ENCODE results near the gene PDCD1. TPM values are rescaled to one million over a fixed set of nuclear protein-coding genes. Genes with fewer than 3 reads are reported as not detected.

PDCD1 gene
- total and polyA plus RNA-seq, 7 donors = 0.14 to 3.2 (median 0.67) TPM; not detected in 3

GRCh38 chr2:241871538-241872312, 13.0 kb upstream of the PDCD1 start:
- peaks cover 4 to 51% (median 15%) of the 10 kb centered on the region in 3 donors for H3K27me3 ChIP-seq
- no peak for DNase-seq
- H3K27ac ChIP-seq = no peak overlapping the region
- H3K4me3 ChIP-seq = no peak overlapping the region
- WGBS, 2 donors = 73 to 90% methylated on average over 38 of the region's 38 CpGs
- H3K4me1 ChIP-seq = peaks cover 0 to 9% (median 0%) of the 10 kb centered on the region in 4 donors
- TF ChIP-seq CTCF (IDR thresholded peaks at IDR 0.05) = no peak
- no peak for TF ChIP-seq POLR2A (IDR thresholded peaks at IDR 0.05)
- no peak for TF ChIP-seq POLR2AphosphoS5 (IDR thresholded peaks at IDR 0.05)
- no peak for TF ChIP-seq EP300 (IDR thresholded peaks at IDR 0.05)
- H3K36me3 ChIP-seq = no peaks in the 10 kb centered on the region
- intact Hi-C loops (cut with DNase I) = no loop called here
- no peaks in the 10 kb centered on the region for H3K9me3 ChIP-seq

GRCh38 chr2:241870611-241871537, 12.2 kb upstream of the PDCD1 start:
- H3K27ac ChIP-seq = no peak overlapping the region
- 57 to 73% methylated on average over 28 of the region's 28 CpGs for WGBS, 2 donors

GRCh38 chr2:241870081-241870541, 11.4 kb upstream of the PDCD1 start:
- H3K27me3 ChIP-seq = peaks cover 7 to 68% (median 31%) of the 10 kb centered on the region in 3 donors
- H3K4me3 ChIP-seq = no peak overlapping the region
- no peaks in the 10 kb centered on the region for H3K9me3 ChIP-seq
- DNase-seq = no peak
- peaks cover 0 to 9% (median 0%) of the 10 kb centered on the region in 4 donors for H3K4me1 ChIP-seq
- 85 to 93% methylated on average over 28 of the region's 28 CpGs for WGBS, 2 donors
- H3K27ac ChIP-seq = no peak overlapping the region
- intact Hi-C loops (cut with DNase I) = no loop called here
- TF ChIP-seq POLR2AphosphoS5 (IDR thresholded peaks at IDR 0.05) = no peak
- TF ChIP-seq POLR2A (IDR thresholded peaks at IDR 0.05) = no peak
- no peak for TF ChIP-seq CTCF (IDR thresholded peaks at IDR 0.05)
- TF ChIP-seq EP300 (IDR thresholded peaks at IDR 0.05) = no peak
- H3K36me3 ChIP-seq = no peaks in the 10 kb centered on the region

More at GRCh38 chr2:241870611-241871537, 12.2 kb upstream of the PDCD1 start:
- Histone ChIP-seq H3K27me3 (peaks cover 7 to 60% (median 23%) of the 10 kb centered on the region in 3 donors), H3K4me1 (peaks cover 0 to 9% (median 0%) of the 10 kb centered on the region in 4 donors), H3K4me3 (no peak overlapping the region), H3K9me3 (no peaks in the 10 kb centered on the region), H3K36me3 (no peaks in the 10 kb centered on the region)
- no peak for DNase-seq
- TF ChIP-seq EP300 (IDR thresholded peaks at IDR 0.05) (no peak), POLR2A (IDR thresholded peaks at IDR 0.05) (no peak), POLR2AphosphoS5 (IDR thresholded peaks at IDR 0.05) (no peak), CTCF (IDR thresholded peaks at IDR 0.05) (no peak)
- intact Hi-C loops (cut with DNase I) = no loop called here

- Histone ChIP-seq H3K9me3 (no peaks in the 10 kb centered on the region), H3K4me1 (peaks cover 0 to 9% (median 0%) of the 10 kb centered on the region in 4 donors), H3K27ac (no peak within 1 kb of the TSS), H3K4me3 (no peak within 1 kb of the TSS), H3K36me3 (no peaks in the 10 kb centered on the region), H3K27me3 (peaks cover 10 to 75% (median 38%) of the 10 kb centered on the region in 3 donors)
- DNase-seq = no peak
- 64 to 73% methylated on average over 33 of the region's 33 CpGs for WGBS, 2 donors
- intact Hi-C loops (cut with DNase I) = no loop called here
- TF ChIP-seq POLR2AphosphoS5 (IDR thresholded peaks at IDR 0.05) (no peak), CTCF (IDR thresholded peaks at IDR 0.05) (no peak), EP300 (IDR thresholded peaks at IDR 0.05) (no peak), POLR2A (IDR thresholded peaks at IDR 0.05) (no peak)
Observed at GRCh38 chr2:241869087-241869961, 10.6 kb upstream of the PDCD1 start, which contains the start of gene RTP5. TSS of gene RTP5 (plus strand) at chr2:241869729. CDS start at chr2:241869757, 28 bp downstream.

Measured in sigmoid colon (tissue), 7 donors.